GM03348 (cell line): Measurements from ENCODE around the gene GOLGA3.
"Not testable (repeated sequence)": the region's sequence is repeated elsewhere in the genome, so short reads cannot be mapped to it uniquely, and the experiment has no call there.

Experiments used
- DNase-seq: peaks from one replicate; pipeline ENCODE4 v3.0.0; 2012; ENCODE audit warnings: low spot score

The GOLGA3 gene

DNA sequence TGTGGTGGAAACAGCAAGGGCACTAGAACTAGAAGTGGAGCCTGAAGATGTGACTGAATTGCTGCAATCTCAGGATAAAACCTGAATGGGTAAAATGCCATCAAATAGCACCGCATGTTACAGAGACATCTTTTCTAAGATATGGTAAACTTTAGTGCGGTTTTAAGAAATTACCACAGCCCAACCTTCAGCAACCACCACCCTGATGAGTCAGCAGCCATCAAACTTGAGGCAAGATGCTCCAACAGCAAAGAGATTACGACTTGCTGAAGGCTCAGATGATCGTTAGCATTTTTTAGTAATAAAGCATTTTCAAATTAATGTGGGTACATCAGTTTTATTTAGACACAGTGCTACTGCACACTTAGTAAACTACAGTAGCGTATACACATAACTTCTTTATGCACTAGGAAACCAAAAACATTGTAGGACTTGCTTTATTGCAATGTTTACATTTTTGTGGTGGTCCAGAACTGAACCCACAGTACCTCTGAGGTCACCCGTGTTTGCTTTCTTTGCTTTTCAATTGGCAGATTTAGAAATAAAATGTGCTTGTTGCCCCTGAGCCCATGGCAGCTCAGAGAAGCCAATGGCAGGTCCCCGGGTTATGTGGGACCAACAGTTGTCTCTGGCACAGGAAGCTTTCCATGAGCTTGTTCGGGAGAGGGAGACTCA, 15.9 kb downstream of the GOLGA3 start:
- DNase-seq, result no peak

DNA sequence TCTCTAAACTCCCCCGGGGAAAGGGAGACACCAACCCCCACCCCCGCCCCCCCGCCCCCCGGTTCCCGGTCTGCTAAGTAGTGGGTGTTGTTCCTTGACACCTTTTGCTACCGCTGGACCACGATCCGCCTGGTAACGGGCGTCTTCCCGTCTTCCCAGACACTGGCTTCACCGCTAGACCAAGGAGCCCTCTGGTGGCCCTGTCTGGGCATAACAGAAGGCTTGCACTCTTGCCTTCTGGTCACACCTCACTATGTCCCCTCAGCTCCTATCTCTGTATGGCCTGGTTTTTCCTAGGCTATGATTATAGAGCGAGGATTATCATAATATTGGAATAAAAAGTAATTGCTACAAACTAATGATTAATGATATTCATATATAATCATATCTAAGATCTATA, 19.3 kb downstream of the GOLGA3 start:
- DNase-seq, result not testable (repeated sequence)

DNA sequence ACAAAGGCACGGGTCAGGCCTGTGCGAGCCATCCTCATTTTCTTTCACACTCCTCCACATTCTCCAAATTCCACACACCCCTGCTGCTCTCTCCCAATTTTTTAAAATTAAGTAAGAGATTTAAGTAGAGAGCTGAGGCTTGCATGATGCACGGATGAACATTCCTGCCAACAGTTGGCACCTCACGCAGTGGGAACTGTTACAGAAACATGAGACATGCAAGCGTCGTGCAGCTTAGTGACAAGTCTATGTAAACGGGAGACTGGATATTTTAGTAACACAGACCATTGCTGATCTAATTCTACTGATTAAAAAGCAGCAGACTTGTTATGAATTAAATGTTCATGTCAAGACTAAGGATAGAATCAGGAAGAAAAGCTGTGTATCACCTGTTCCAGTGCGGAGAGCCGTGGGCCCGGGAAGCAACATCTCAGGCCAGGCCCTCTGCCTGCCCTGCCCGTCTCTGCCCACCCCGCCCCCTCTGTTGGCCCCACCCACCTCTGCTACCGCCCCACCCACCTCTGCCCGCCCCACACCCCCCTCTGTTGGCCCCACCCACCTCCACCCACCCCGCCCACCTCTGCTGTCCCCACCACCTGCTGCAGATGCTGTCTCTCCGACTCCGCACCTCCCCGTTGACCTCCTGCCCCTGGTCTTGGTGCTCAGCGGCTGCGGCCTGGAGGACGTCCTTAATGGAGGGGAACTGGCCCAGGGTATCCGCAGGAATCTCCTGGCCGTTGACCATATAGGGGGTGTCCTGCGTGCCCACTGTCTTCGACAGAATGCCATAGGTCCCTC, 21.2 kb downstream of the GOLGA3 start:
- DNase-seq, result peak; percentile 58

DNA sequence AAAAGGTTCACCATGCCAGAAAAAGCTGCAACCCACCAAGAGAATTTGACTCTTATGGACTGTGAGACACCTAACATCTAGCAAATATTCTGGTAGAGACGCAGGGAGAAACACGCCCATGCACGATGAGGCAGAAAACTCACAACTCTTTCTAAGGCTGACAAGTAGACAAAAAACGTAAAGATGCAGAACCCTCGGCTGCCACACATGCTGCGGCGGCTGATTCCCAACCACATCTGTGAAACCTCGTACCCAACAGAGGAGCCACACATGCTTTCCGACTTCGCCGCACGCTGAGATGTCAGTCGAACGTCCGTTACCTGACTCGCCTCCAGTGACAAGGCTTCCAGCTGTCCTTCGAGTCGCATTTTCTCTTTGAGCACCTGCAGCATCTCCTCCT, 21.8 kb downstream of the GOLGA3 start:
- DNase-seq, result no peak

DNA sequence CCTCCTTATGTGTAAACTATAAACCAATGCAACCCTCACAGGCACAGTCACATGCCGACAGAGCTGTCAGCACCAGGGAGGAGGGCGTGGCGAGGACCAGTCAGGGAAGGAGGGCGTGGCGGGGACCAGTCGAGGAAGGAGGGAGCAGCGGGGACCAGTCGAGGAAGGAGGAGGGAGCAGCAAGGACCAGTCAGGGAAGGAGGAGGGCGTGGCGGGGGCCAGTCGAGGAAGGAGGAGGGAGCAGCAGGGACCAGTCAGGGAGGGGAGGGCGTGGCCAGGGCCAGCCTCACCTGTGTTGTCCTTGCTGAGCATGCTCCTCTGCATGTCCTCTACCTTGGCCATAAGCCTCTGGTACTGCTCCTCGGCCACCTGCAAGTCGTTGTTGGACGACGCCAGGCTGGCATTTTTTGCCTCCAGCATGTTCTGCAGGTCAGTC, 24.2 kb downstream of the GOLGA3 start:
- DNase-seq, result no peak

DNA sequence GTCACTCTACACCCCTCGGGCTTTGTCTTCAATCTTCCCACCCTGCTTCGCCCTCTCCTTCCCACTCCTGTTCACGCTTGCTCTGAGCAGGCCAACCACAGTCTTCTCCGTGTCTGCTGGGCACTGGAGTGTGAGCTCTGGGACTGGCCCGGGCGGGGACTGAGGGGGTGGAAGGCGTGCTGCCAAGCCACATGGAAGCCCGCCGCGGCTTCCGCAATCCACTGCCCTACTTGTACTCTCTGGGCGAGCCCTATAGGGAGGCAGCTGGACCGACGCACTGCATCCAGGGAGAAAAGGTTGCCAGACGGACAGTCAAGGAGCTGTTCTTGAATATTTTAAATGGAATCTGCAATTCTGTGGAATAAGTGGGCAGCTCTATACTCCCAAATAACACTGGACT, 24.8 kb downstream of the GOLGA3 start:
- DNase-seq, result peak; percentile 89

DNA sequence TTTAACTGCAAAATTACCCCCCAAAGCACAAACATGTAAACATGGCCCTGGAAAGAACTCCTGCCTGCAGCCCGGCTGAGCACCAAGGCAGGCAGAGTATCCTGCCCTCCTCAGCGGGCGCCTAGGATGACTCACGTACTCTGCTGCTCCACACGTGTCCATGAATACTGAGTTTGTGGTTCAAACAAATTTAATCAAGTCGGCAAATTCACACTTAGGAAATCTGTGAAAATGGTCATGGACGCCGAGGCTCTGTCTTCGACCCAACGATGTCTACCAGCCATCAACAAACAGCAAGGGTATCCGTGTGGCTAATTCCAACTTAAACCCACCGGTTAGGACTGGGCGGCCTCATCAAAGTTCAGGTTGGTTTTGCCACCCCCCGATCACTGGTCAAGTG, 25.5 kb downstream of the GOLGA3 start:
- DNase-seq, result no peak

DNA sequence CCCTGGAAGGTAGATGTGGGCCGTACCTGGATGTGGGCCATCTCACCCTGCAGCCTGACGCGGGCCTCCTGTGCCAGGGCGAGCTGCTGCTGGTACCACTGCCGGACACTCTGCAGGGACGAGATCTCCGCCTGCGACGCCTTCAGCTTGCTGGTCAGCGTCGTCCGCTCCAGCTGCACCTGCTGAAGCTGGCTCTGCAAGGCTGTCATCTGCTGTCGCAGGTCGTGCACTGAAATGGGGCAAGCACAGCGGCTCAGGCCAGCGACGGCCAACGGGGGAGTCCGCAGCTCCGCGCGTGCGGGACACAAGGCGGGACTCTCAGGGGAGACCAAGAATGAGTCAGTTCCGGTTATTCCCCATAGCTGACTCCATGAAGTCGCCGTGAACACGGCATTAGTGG, 26.9 kb downstream of the GOLGA3 start:
- no peak for DNase-seq

DNA sequence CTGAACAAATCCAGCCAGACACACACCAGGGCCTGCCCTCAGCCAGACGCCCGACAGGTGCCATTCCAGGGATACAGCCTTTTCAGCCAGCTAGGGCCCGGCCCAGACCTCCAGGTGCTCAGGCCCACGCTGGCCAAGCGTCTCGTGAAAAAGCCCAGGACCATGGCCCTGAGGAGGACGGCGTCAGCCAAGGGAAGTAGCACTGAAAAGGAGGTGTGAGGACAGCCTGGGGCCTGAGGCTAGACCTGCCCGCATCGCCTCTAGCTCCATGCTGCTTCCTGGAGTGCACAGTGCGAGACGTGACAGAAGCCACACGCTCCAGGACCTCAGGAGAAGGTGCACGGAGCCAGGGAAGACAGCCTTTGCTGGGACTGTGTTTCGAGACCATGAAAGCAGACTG, 29.8 kb downstream of the GOLGA3 start:
- DNase-seq, result no peak

DNA sequence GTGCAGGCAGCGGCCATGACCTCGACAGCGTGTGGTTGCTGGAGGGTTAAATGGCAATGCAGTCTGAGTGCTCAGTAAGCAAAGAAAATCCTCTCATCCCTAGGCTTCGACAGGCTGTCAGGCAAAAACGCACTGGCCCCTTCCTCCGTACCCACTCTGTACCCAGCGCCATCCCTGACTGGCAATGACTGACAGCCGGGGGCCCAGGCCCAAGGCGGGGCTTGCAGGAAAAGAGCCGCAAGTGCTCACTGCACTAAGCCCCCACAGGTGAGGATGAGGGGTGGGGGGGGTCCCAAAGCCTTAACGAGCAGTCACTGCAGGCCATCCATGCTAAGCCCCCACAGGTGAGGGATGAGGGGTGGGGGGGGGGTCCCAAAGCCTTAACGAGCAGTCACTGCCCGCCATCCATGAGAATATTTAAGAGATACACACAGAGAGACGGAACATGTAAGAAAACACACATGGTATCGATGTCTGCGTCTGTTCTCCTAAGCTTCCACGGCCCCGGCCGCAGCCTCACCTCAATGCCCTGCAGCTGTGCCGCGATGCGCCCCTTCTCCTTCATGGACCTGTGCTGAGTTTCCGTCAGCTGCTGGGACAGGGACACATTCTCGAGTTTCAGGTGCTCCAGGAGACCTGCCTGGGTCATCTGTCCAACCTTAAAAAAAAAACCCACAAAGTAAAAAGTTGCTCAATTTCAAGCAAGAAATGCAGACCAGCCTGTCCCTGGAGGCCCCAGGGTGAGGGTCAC, 30.7 kb downstream of the GOLGA3 start:
- DNase-seq, result no peak

DNA sequence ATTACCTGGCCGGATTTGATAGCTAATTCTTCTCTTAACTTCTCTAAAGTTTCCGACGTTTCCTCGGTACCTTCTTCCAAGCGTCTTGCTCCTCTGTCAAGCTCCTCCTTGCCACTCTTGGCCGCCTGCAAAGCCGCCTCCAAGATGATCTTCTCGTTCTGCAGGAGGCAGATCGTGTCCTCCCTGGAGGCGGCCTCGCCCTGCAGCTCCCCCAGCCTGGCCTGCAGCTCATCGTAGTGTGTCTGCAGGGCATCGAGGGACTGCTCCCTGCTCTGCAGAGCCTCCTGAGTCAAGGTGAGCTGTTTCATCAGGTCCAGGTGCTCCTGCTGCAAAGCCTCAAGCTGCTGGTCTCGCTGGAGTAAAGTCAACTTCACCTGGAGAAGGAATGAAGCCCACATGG, 32.8 kb downstream of the GOLGA3 start:
- DNase-seq, result no peak

DNA sequence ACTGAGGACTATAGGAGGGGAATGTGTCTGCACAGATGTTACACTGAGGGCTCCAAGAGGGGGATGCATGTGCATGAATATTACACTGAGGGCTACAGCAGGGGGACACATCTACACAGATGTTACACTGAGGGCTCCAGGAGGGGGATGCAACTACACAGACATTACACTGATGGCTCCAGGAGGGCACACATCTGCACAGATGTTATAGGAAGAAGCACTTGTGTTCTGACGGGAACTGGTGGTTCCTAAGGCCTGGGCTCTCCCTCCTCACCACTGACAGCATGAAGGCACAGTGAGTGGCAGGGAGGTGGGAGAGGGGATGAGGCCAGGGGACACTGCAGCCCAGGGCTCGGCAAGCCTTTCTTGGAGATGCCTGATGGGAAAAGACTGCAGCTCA, 36.7 kb downstream of the GOLGA3 start:
- DNase-seq, result not testable (repeated sequence)

DNA sequence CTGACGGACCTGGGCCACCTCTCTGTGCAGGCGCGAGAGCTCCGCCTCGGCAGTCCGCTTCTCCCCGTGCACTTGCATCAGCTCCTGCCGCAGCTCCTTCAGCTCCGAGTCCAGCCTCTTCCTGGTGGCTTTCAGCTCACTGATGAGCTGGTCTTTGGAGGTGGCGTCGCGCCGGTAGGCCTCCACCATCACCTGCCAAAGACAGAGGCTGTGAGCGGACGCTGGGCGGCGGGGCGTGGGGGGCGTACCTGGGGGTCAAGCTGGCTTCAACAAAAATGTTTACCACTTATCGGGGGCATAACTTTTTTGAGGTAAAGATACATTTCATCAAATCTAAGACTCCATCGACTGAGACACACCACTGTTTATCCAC, 39.6 kb downstream of the GOLGA3 start:
- no peak for DNase-seq

DNA sequence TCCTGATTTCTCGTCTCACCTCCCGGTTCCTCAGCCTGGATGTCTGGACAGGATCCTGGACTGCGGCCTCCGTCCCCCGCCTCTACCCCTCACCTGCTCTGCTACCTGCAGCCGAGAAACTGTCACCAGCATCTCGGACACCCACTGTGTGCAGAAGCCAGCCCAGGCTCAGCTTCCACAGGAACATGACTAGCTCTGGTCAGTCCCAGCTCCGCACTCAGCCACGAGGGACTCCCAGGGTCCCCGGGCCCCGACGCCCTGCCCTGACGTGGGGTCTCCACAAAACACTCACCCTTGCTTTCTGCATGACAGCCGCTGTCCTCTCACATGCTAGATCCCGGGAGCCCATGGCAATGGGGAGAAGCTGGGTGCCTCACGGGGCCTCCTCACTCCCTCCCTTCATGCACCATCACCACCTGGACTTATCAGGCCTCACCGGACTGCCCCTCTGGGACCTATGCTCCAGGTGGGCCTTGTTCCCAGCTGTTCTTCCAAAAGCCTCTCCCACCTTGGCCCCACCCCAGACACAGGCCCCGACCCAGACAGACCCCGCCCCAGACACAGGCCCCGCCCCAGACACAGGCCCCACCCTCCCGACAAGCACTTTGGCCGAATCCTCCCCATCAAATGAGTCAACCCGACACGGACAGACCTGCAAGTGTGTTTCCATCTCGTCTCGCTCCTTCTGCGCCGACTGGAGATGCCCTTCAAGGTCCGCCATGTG, 40.1 kb downstream of the GOLGA3 start:
- DNase-seq, result peak; percentile 49

DNA sequence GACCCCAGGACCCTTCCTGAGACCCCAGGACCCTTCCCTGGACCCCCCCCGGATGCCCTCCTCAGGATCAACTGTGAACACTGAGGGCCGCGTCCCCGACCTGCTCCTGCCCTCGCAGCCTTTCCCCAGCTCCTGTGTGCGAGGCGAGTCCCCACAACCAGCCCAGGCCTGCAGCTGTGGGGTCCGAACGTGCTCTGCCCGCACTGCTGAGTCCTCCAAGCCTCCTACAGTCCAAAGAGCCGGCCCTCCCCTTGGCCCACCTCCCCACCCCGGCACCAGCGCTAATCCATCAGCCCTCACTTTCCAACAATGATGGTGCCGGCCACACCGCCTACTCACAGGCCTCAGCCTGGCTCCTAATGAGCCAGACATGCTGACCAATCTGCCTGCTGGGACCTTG, 40.8 kb downstream of the GOLGA3 start:
- peak; percentile 36 for DNase-seq

DNA sequence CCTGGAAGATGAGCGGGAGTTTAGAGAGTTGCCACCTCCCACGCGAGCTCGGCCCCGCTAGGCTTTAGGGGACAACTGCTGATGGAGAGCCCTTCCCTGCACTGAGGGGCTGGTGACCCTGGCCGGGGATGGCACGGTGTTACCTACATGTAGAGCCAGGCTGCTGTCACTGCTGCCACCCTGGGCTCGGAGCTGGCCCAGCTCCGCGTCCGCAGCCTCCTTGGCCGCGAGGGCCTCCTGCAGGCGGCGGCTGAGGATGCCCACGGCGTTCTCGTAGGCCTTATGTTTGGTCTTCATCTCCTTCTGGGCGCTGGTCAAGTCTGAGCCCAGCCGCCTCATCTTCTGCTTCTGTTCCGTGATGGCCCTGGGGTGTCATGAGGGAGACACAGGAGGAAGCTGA, 42.5 kb downstream of the GOLGA3 start:
- DNase-seq, result no peak

DNA sequence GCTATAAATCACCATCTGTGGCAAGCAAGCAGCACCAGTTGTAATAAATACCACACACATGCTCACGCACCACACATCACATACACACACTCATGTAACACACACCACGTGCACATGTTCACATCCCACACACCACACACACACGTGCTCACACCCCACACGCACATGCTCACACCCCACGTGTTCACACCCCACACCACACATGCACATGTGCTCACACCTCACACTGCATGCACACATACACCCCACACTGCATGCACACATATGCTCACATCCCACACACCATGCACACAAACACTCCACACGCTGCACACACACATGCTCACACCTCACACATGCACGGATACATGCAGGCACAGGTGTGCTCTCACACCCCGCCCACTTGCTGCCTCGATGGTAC, 44.1 kb downstream of the GOLGA3 start:
- no peak for DNase-seq

DNA sequence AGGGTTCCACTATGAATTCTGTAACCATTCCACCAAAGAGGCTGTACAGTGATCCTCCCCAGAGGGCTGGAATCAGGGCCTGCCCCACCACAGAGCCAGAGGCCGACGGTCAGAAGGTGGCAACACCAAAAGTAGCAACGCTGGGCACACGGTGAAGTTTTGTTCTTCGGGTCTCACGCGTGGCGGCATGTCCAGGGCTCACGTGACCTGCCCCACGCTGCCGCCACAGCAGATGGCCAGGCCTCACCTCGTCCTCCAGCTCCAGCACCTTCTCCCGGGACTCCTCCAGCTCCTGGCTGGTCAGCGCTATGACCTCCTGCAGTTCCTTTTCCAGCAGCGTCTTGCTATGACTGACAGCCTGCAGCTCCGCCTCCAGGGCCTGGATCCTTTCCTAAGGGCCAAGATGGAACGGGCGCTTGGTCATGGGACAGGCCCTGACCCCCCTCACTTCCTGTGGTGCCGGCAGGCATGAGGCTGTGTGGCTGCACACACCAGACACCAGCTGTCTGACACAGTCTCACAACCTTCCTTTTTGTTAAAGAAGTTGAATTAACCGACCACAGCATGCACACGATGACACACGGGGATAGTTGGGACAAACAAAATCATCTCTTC, 44.6 kb downstream of the GOLGA3 start:
- no peak for DNase-seq

DNA sequence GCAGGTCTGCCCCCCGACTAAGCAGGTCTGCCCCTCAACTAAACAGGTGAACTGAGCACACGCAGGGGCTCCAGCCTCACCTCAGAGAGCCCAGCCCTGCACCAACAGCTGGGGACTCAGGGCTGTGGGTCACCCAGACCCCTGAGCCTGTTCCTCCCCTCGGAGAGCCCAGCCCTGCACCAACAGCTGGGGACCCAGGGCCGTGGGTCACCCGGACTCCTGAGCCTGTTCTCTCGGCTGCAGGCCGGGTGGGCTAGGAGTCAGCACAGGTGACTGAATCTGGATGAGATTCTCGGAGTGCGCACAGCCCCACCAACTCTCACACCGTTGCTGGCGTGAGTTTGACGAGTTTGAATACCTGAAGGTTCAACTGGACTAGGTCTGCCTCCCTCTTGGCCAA, 46.7 kb downstream of the GOLGA3 start:
- no peak for DNase-seq

DNA sequence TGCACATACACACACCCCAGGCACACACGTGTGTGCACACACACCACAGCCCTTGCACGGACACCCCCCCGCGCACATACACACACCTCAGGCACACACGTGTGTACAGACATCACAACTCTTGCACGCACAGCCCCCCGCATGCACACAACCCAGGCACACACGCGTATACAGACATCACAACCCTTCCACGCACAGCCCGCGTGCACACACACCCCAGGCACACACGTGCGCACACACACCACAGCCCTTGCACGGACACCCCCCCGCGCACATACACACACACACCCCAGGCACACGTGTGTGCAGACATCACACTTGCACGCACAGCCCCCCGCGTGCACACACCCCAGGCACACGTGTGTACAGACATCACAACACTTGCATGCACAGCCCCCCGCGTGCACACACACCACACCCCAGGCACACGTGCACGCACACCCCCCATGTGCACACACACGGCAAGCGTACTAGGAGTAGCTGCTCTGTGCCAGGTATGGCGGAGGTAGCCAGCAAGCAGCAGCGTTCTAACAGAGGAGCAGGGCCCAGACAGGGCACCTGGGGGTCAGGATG, 48.8 kb downstream of the GOLGA3 start:
- DNase-seq, result no peak

DNA sequence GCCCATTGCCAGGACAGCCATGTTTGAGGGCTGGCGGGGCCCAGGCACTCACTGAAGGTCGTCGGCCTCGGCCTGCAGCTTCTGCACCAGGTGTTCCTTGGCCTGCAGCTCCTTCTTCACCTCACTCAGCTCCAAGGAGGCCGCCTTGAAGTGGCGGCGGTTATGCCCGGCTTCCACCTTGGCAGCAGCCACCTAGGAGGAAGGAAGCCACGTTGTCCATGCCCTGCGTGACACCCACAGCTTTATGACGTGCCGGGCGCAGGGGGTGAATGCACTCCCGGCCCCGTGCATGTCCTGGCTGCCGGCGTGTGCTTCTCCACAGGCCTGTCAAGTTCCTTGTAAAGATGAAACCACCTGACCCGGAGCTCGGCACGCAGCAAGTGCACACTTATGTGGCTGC, 51.1 kb downstream of the GOLGA3 start:
- DNase-seq, result no peak
